ENCODE measurements around the gene NHERF2.
"Not testable (repeated sequence)": the region's sequence is repeated elsewhere in the genome, so short reads cannot be mapped to it uniquely, and the experiment has no call there.

Gene NHERF2

DNA sequence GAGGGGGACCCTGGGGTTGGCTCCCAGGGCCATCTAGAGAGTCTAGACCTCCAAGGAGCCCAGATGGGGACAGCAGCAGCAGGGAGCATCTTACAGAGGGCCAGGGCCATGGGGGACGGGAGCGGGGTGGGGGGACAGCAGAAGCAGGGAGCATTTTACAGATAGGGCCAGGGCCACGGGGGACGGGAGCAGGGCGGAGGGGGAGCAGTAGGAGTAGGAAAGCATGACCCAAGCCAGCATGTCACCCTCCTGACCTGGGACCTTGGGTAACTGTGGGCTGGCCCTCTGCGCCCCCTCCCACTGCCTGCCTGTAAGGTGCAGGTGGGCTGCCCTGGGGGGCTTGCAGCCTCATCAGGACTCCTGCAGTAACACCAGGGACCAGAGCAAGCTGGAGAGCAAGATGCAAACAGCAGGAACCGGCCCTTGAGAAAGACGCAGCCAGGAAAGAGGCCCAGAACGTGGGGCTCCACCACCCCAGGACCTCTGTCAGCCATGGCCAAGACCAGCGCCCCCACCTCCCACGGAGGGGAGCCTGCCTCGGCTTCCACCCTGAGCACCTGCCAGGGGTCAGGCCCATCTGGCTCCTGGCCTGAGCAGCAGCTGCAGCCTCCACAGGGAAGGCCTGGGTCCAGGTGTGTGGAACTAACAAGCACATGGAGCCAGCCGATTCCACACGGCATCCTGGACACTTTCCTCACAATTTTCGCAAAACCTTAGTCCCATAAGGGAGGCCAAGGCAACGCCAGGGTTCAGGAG lies 19.4 kb upstream of the NHERF2 start:
- DNase-seq (ENCODE audit: low read depth in 3 of 3), result no peak

DNA sequence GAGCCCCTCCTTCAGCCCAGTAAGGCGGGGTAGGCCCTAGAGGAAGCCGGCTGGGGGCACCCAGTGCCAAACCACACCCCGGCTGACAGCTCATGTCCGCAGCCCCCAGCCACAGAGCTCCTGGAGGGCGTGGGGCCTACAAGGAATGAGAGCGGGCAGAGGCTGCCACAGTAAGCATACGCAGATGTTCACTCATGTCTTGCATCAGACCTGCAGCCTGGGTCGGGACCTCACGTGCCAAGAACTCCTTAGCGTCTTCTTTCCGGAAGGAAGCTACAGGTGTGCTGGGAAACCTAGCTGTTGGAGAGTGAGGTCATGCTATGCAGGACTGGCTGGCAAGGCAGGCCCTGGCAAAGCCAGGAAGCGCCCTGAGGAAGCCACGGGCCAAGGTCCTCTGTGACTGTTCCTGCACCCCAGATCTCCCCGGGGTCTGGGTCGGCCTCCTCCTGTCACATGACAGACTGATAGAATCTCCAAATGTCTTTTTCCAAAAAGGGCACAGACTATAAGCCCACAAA lies 18.6 kb upstream of the NHERF2 start:
- DNase-seq (ENCODE audit: low read depth in 3 of 3), result no peak

DNA sequence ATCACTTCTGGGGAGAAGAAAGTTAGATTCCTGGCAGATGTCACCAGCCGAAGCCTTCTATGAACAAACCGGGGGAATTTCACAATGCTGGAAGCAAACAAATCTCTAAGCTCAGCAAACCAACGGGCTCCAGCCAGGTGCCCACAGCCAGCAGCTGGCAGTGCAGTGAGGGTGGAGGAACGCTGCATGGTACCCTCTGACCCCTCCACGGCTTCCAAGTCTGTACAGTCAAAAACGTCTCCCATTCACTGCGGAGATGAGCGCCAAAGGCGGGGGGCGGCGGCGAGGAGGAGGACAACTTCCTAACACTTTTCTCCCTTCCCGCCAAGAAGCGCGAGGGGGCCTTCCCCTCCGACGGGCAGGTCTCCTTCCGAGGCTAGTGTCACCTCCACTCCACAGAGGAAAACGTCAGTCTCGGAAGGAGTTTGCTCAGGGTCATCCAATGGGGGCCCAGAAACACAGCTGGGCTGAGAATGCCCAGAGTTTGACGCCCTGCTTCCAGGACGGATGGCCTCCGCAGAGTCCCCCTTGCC lies 18.0 kb upstream of the NHERF2 start:
- DNase-seq (ENCODE audit: low read depth in 3 of 3), result no peak

DNA sequence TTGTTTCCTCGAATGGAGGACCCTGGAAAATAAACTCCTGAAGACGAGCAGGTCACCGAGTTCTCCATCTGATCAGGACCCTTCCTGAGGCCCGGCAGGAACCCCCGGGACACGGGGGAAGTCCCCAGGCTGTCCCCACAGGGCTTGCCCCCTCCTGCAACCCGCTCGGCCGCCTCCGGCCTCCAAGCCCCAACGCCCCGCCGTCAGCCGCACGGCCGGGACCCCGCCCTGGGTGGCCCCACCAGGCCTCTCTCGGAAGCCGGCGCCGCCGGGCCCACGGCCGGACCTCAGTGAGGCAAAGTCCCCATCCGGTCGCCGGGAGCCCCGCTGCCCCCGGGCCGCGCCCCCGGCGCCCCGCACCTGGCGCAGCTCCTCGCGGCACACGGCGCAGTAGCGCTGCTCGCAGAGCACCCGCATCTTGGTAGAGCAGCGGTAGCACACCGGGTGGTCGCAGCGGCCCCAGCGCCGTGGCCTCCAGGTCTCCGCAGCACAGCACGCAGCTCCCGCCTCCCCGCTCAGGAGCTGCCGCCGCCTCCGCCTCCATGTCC lies 17.5 kb upstream of the NHERF2 start:
- no peak for DNase-seq (ENCODE audit: low read depth in 3 of 3)

DNA sequence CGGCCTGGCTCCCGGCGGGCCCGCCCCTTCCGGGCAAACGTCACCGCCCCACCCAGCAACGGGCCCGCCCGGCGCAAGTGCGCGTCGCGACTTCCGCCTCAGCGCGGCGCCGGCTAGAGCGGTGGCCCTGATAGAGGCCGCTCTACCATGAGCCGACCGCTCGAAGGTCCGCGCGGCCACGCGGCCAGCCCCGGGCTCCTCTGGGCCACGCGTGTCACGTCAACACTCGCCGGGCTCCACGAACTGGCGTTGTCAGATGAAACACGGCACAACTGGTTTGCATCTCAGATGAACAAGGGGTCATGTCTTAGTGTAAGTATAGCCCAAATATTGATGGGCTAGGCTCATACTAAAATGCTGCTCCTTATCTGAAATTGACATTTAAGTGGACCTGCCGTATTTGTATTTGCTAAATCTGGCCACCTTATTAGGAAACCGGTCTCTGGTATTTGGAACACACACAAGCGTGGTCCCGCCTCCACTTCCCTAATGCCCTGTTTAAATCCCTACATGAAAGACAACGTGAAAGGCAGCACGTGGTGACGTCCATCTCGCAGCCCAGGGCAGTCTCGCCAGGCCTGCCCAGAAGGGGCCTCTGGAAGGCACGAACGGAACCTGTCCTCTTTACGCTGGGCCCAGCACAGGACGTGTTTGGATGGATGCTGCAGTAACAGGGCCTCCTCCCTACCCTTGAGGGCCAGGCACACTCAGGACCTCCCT lies 16.8 kb upstream of the NHERF2 start, which contains the start of gene ZNF598:
Gene ZNF598 (minus strand): TSS at position 31 of the 720 bp plus-strand sequence.
- peak; percentile 58 to 62 (median 61) for DNase-seq (ENCODE audit: low read depth in 3 of 3)

DNA sequence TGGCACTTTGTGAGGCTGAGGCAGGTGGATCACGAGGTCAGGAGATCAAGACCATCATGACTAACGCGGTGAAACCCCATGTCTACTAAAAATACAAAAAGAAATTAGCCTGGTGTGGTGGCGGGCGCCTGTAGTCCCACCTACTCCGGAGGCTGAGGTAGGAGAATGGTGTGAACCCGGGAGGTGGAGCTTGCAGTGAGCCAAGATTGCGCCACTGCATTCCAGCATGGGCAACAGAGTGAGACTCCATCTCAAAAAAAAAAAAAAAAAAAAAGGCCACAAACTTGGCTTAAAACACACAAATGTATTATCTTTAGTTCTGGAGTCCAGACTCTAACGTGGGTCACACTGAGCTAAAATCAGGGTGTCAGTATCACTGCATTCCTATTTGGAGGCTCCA lies 15.0 kb upstream of the NHERF2 start:
- not testable (repeated sequence) for DNase-seq (ENCODE audit: low read depth in 3 of 3)

DNA sequence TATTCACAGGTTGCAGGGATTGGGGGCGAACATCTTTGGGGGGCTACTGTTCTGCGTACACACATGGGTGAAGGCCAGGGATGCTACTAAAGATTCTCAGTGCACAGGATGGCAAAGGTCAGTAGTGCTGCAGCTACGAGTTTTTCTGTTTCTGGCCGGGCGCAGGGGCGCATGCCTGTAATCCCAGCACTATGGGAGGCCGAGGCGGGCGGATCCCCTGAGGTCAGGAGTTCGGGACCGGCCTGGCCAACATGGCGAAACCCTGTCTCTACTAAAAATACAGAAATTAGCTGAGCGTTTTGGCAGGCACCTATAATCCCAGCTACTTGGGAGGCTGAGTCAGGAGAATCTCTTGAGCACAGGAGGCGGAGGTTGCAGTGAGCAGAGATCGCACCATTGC lies 13.2 kb upstream of the NHERF2 start:
- no peak for DNase-seq (ENCODE audit: low read depth in 3 of 3)

DNA sequence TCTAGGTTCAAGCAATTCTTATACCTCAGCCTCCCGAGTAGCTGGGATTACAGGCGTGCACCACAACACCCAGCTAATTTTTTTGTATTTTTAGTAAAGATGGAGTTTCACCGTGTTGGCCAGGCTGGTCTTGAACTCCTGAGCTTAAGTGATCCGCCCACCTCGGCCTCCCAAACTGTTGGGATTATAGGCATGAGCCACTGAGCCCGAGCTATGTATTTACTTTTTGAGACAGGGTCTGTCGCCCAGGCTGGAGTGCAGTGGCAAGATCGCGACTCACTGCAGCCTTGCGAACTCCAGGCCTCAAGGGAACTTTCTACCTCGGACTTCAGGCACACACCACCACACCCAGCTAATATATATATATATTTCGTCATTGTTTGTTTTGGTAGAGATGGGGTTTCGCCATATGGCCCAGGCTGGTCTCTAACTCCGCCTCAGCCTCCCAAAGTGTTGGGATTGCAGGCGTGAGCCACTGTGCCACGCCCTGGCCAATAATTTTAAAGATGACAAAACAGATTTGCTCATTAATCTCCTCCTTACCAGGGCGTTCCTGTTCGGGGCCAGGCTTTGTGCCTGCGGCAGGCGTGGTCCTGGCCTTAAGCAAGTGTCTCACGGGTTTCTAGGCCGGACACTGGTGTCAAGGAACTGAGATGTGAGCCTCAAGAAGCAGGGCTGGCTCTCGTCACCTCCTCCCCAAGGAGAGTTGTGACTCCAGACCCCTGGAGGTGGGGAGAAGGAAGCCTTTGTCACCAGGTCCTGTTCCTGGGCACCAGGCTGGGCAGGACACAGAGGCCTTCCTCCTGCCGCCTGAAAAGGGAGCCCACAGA lies 11.4 kb upstream of the NHERF2 start:
- DNase-seq (ENCODE audit: low read depth in 3 of 3), result no peak

DNA sequence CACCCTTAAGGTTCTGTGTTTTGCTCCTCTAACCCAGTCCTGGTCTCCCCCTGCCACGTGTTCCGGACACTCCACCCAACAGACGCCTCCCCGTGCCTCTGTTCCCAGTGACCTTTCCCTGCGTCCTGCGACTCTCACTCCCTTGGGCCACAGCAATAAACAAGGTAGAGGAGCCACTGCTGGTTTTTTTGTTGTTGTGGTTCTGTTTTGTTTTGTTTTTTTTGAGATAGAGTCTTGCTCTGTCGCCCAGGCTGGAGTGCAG lies 10.8 kb upstream of the NHERF2 start:
- no peak for DNase-seq (ENCODE audit: low read depth in 3 of 3)

DNA sequence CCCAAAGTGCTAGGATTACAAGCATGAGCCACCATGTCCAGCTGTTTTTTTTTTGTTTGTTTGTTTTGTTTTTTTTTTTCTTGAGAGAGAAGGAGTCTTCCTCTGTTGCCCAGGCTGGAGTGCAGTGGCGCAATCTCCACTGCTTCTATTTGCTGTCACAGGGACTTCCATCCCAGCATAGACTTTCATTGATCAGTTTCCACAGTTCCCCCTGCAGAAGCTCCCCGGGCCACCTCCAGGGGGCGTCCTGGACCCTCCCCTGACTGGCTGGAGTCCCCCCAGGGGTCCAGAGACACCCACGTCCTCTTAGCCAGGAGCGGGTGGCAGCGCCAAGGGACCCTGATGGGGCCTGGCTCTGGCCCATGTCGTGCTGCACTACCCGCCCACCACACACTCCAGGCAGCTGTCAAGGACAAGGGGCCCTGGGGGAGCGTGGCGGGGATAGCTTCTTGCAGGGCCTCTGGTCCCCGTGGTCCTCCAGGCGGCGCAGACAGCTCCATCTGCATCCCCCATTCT lies 10.2 kb upstream of the NHERF2 start:
- DNase-seq (ENCODE audit: low read depth in 3 of 3), result no peak

DNA sequence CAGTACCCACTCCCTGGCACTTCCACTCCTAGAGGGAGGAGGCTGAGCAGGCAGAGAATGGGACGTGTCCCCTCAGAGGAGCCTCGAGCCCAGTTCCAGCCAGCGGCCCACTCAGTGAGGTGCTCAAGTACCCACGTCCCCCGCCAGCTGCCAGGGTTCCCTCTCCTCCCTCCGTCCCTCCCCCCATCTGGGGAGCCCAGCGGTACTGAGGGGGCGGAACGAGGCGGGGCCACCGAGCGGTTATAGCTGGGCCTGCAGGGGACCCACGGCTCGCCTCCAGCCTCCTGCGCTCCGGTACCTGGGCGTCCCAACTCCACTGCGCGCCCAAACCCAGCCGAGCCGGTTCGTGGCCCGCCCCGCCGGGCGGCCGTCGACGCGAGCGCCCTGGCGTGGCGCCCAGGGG lies 7.2 kb upstream of the NHERF2 start, which contains the start of gene NPW:
Gene NPW (plus strand): TSS at position 268 of the 403 bp plus-strand sequence.
- DNase-seq (ENCODE audit: low read depth in 3 of 3), result no peak

DNA sequence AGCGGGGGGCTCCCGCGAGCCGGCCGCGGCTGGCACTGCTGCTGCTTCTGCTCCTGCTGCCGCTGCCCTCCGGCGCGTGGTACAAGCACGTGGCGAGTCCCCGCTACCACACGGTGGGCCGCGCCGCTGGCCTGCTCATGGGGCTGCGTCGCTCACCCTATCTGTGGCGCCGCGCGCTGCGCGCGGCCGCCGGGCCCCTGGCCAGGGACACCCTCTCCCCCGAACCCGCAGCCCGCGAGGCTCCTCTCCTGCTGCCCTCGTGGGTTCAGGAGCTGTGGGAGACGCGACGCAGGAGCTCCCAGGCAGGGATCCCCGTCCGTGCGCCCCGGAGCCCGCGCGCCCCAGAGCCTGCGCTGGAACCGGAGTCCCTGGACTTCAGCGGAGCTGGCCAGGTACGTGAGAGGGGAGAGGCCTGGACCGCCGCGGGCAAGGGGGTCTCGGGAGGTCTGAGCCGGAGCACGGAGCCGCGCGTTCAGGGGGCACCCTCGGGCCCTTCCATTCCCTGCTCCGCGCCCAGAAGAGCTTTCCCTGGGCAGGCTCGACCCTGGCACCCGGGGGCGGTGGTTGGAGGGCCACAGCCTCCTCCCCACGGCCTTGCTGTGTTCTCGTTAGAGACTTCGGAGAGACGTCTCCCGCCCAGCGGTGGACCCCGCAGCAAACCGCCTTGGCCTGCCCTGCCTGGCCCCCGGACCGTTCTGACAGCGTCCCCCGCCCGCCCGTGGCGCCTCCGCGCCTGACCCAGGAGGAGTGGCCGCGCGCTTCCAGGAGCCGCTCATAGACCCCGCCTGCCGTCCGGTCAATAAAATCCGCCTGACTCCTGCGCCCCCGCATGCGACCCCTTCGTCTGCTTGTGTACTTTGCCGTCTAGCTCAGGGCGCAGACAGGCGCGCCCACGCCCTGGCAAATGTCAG lies 6.5 kb upstream of the NHERF2 start:
- no peak for DNase-seq (ENCODE audit: low read depth in 3 of 3)

DNA sequence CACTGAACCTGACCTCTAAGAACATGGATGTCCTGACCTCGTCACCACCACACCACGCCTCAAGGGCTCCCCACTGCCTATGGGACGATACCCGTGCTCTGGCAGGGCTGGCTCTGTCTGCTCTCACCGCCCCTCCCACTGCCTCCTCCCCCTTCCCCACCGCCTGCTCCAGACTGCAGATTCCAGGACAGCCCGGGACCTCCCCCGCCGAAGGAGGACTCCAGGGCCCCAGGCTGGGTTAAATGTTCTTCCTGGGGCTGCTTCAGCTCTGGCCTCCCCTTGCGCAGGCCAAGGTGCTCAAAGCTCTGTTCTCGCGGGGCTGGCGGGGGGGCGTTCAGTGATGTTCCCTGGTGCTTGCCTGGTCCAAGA lies 4.0 kb upstream of the NHERF2 start:
- no peak for DNase-seq (ENCODE audit: low read depth in 3 of 3)

DNA sequence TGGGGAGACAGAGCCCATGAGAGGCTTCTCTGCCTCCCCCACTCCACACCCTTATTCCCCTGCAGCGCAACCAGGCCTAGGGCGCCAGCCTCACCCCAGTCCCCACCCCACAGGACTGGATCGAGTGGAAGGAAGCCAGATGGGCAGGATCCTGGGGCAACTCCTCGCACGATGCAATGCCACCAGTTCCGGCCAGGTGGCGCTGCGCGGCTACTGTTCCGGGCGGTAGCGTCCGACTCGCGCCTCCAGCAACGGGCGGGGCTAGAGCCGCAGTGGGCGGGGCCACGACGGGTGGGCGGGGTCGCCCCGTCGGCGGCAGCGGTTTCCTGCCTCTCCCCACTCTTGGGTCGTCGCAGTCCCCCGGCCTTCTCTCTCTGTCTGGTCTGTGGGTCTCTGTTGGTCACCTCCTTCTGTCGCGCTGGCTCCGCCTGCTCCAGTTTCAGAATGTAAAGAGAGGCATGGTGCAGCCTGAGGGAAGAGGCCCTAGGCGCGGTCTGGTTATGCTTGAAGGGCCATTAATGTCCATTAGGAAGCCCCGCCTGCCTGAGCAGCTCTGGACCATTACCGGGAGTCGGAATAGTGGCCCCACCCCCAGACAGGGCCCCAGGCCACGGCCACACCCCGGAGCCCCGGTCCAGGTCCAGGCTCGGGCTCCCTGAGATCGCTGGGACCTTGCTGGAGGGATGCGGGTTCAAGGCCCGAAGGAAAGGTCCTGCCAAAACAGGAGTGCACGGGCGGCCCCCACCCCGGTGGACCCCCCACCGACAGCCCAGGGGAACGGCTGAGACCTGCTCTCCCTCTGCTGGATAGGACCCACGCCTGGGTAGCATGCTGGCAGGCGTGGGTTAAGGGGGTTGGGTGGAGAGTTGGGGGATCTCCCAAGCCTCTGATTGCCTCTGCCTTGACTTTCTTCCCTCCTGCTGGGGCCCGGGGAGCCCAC lies 3.3 kb upstream of the NHERF2 start:
- peak; percentile 93 to 98 (median 94) for DNase-seq (ENCODE audit: low read depth in 3 of 3)

DNA sequence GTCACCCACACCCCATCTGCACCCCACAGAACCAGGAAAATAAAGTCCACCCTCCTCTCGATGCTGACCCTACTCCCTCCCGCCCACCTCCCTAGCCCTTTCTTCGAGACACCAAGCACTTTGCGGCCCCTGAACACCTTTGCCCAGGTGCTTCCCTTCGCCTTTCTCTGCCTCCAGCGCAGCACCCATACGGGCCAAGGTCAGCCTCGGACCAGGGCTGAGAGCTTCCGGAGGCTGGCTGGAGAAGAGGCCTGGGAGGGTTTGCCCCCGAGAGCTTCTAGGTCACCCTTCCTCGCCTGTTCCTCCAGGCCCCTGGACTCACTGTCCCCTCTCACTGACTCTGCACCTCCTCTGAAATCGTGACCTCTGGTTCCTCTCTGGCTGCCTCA lies 2.7 kb upstream of the NHERF2 start:
- no peak for DNase-seq (ENCODE audit: low read depth in 3 of 3)

DNA sequence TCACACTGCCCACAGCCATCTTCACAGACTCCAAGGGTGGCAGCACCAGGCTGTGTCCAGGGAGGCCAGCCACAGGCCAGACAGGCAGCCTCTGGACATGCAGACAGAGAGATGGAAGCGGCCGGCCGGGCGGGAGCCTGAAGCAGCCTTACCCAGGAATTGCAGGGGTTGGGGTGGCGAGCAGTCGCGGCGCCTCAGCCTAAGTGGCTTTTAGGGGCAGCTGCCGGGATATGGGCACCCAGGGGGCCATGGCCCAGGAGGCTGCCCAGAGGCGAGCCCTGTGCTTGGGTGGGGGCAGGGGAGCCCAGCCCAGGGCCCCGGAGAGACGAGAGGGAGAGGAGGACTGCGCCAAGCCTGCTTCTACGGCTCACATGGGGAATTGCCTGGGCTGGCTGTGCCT lies 1.5 kb upstream of the NHERF2 start:
- DNase-seq (ENCODE audit: low read depth in 3 of 3), result no peak

DNA sequence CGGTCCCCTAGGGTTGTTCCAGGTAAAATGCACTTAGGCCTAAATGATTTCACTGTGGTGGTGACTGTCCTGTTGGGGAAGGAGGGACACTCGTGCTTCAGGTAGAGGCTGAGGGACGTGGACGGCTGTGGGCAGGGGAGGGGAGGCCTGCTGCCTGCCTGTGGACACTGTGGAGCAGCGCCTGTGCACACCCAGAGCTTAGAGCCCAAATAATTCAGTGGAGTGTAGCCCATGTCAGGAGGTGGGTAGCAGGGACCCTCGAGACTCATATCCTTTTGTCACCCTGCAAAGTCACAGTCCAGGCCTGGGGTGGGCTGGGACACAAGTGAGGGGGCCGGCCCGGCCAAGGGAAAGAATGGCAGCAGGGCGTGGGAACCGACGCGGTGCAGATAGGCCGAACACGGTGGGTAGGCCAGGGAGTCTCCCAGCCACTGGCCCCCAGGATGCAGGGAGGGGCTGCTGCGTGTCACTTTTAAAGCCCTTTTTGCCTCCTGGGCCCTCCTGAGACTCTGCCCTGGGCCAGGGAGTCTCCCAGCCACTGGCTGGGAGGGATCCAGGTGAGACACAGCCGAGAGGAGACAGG lies 733 bp upstream of the NHERF2 start:
- DNase-seq (ENCODE audit: low read depth in 3 of 3), result no peak

DNA sequence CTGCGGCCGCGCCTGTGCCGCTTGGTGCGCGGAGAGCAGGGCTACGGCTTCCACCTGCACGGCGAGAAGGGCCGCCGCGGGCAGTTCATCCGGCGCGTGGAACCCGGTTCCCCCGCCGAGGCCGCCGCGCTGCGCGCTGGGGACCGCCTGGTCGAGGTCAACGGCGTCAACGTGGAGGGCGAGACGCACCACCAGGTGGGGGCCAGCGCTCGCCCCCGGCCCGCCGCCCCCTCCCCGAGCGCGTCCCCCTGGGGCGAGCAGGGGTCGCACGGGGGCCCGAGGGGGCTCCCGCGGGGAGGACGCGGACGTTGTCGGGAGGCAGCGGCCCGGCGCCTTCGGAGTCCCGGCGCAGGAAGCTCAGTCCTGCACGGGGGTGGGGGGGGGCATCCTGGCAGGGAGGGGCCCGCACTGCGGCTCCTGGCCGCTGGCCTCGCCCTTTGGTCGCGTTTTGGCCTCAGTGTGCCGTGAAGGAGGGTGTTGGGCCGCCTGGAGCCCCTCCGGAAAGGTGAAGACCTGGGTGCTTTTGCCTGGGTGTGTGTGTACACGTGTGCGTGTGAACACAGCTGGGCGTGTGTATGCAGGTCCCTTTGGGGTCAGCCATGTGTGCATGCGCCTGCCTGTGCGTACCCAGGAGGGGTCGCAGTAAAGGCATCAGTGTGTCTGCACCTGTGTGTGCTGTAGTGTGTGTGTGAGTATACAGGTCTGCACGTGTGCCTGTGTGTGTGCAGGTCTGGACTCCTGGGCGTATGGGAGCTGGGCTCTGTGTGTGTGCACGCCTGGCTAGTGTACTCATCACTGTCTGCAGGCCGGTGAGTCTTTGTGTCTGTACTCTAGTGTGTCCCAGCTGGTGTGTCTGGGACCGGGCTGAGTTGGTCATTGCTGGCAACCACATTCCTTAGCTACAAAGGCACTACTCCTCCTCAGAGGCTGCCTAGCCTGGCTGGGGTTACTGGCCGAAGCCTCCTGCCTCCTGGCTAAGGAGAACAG lies 615 bp downstream of the NHERF2 start:
- no peak for DNase-seq (ENCODE audit: low read depth in 3 of 3)
